PC-9 (cell line): ENCODE measurements around the gene DNAJB9.

ENCODE experiments used
- EZH2 ChIP-seq: fragments of 200-600 bp; sonication (generic); IDR thresholded peaks from 2 replicates; pipeline ENCODE4 v1.8.0; 2017; ENCODE audit warnings: antibody characterized with exemption, low read depth
- TF ChIP-seq, protein P1 (sequence below): fragments of 200-600 bp; sonication (generic); conservative IDR thresholded peaks from 2 replicates; pipeline ENCODE4 v1.6.1; 2017; ENCODE audit warnings: mixed run types, antibody characterized with exemption, mild to moderate bottlenecking, moderate library complexity

DNA sequence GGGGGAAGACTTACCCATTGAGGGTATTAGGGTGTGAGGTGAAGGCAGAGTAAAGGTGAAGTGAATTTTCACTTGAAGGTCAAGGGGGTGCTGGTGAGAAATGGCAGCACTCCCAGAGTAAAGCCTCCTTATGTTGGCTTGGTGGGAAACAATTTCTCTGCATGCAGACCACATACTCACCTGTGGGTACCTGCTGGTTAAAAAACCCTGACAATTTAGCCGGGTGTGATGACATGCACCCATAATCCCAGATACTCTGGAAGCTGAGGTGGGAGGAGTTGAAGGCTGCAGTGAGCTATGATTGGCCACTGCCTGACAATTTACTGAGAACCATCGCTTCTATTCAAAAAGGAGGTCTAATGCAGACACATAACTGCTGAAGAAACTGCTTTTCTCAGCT is 5.5 kb downstream of the DNAJB9 start:
- no peak for TF ChIP-seq EZH2
- TF ChIP-seq, protein P1, sequence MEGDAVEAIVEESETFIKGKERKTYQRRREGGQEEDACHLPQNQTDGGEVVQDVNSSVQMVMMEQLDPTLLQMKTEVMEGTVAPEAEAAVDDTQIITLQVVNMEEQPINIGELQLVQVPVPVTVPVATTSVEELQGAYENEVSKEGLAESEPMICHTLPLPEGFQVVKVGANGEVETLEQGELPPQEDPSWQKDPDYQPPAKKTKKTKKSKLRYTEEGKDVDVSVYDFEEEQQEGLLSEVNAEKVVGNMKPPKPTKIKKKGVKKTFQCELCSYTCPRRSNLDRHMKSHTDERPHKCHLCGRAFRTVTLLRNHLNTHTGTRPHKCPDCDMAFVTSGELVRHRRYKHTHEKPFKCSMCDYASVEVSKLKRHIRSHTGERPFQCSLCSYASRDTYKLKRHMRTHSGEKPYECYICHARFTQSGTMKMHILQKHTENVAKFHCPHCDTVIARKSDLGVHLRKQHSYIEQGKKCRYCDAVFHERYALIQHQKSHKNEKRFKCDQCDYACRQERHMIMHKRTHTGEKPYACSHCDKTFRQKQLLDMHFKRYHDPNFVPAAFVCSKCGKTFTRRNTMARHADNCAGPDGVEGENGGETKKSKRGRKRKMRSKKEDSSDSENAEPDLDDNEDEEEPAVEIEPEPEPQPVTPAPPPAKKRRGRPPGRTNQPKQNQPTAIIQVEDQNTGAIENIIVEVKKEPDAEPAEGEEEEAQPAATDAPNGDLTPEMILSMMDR: no peak
